Activated CD4-positive, alpha-beta T cell treated with anti-CD3 and anti-CD28 coated beads, Interleukin-10, Interleukin-2, amounts not matched to agents 100 ng/mL and 50 ng/mL, durations not matched to agents 16 hours and 8 hours (primary cell): ENCODE measurements around the gene RNF214.
A peak's percentile ranks its signal among the peaks of the same experiment; 100 is the strongest.
"Not testable (repeated sequence)": the region's sequence is repeated elsewhere in the genome, so short reads cannot be mapped to it uniquely, and the experiment has no call there.

ENCODE experiments used
- DNase-seq: peaks from one replicate; pipeline ENCODE4 v3.0.0-alpha.2; 2020

RNF214 gene

GRCh38 chr11:117232911-117233409, 489 bp downstream of the RNF214 start:
- DNase-seq, result no peak

GRCh38 chr11:117238221-117238620, 5.8 kb downstream of the RNF214 start:
- DNase-seq, result peak; percentile 39

- DNase-seq, result no peak
Measured at GRCh38 chr11:117239295-117239694, 6.8 kb downstream of the RNF214 start.

- no peak for DNase-seq
Measured at GRCh38 chr11:117248341-117248740, 15.9 kb downstream of the RNF214 start.

GRCh38 chr11:117249571-117249970, 17.1 kb downstream of the RNF214 start:
- no peak for DNase-seq

GRCh38 chr11:117251506-117251905, 19.0 kb downstream of the RNF214 start:
- no peak for DNase-seq

- no peak for DNase-seq
Measured at GRCh38 chr11:117255966-117256365, 23.5 kb downstream of the RNF214 start.

GRCh38 chr11:117256573-117256972, 24.1 kb downstream of the RNF214 start:
- DNase-seq, result no peak

GRCh38 chr11:117258576-117258975, 26.1 kb downstream of the RNF214 start:
- DNase-seq, result no peak

GRCh38 chr11:117259417-117259816, 26.9 kb downstream of the RNF214 start:
- DNase-seq, result no peak

- not testable (repeated sequence) for DNase-seq
Measured at GRCh38 chr11:117264624-117265323, 32.3 kb downstream of the RNF214 start.

- DNase-seq, result no peak
Measured at GRCh38 chr11:117265745-117266144, 33.3 kb downstream of the RNF214 start.

- DNase-seq, result no peak
Measured at GRCh38 chr11:117269856-117270255, 37.4 kb downstream of the RNF214 start.

GRCh38 chr11:117271208-117271607, 38.7 kb downstream of the RNF214 start:
- DNase-seq, result no peak

- not testable (repeated sequence) for DNase-seq
Measured at GRCh38 chr11:117272175-117272574, 39.7 kb downstream of the RNF214 start.

- no peak for DNase-seq
Measured at GRCh38 chr11:117273550-117274289, 41.2 kb downstream of the RNF214 start.

GRCh38 chr11:117278347-117278746, 45.9 kb downstream of the RNF214 start:
- DNase-seq, result no peak

GRCh38 chr11:117279711-117280376, 47.4 kb downstream of the RNF214 start:
- peak; percentile 52 for DNase-seq

- no peak for DNase-seq
Measured at GRCh38 chr11:117281159-117281558, 48.7 kb downstream of the RNF214 start.

- DNase-seq, result no peak
Measured at GRCh38 chr11:117281869-117282268, 49.4 kb downstream of the RNF214 start.

- no peak for DNase-seq
Measured at GRCh38 chr11:117282956-117283355, 50.5 kb downstream of the RNF214 start.

- no peak for DNase-seq
Measured at GRCh38 chr11:117284053-117284452, 51.6 kb downstream of the RNF214 start.

- DNase-seq, result no peak
Measured at GRCh38 chr11:117286588-117286987, 54.1 kb downstream of the RNF214 start.

- no peak for DNase-seq
Measured at GRCh38 chr11:117287668-117288067, 55.2 kb downstream of the RNF214 start.
